ENCODE measurements around the gene WWC2.

The WWC2 gene

DNA sequence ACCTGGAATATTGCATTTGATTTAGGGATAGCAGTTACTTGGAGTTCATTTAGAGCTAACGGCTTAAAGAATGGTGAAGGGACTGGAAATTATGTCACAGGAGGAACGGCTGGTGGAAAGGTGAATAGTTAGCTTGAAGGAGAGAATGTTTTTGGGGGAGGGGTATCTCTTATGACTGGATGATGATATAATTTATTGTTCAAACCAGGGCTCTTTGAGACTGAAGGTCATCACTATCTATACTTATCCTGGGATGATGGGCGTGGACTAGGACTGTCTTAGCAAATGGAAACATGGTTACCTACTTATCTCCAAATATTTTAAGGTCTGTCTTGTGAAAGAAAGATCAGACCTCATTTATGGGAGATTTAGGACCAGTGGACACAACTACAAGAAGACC, 30.1 kb downstream of the WWC2 start:
- no peak overlapping the region for H3K4me3 ChIP-seq (ENCODE audit: low read depth, low read length)
- DNase-seq (ENCODE audit: low read depth) = no peak
- no peak for TF ChIP-seq MYC (IDR thresholded peaks at IDR 0.05; ENCODE audit: low read depth, low read length)
- no peak for TF ChIP-seq POLR2A (IDR thresholded peaks at IDR 0.05; ENCODE audit: extremely low read depth, insufficient read length)
- TF ChIP-seq, protein P1, sequence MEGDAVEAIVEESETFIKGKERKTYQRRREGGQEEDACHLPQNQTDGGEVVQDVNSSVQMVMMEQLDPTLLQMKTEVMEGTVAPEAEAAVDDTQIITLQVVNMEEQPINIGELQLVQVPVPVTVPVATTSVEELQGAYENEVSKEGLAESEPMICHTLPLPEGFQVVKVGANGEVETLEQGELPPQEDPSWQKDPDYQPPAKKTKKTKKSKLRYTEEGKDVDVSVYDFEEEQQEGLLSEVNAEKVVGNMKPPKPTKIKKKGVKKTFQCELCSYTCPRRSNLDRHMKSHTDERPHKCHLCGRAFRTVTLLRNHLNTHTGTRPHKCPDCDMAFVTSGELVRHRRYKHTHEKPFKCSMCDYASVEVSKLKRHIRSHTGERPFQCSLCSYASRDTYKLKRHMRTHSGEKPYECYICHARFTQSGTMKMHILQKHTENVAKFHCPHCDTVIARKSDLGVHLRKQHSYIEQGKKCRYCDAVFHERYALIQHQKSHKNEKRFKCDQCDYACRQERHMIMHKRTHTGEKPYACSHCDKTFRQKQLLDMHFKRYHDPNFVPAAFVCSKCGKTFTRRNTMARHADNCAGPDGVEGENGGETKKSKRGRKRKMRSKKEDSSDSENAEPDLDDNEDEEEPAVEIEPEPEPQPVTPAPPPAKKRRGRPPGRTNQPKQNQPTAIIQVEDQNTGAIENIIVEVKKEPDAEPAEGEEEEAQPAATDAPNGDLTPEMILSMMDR (IDR thresholded peaks at IDR 0.05; ENCODE audit: low read depth, low read length) = no peak
- TF ChIP-seq, protein P2, sequence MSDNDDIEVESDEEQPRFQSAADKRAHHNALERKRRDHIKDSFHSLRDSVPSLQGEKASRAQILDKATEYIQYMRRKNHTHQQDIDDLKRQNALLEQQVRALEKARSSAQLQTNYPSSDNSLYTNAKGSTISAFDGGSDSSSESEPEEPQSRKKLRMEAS (IDR thresholded peaks at IDR 0.05; ENCODE audit: low read depth, low read length) = no peak

DNA sequence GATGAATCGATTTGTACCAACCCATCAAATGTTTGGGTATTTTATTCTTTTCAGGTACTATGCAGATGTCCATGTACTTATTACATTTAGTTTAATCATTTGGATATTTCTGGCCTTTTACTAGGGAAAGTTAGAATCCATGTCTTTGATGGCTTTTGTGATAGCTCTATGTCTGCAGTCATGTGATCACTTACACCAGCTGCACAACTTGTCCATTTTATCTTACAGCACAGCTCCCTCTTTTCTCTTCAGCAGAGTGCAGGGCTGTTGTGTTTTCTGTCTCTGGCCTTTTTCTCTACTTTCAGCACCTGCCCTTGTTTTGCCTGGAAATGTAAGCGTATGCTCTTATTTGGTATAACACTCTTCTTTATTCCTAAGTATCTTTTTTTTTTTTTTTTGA, 30.6 kb downstream of the WWC2 start:
- no peak overlapping the region for H3K4me3 ChIP-seq (ENCODE audit: low read depth, low read length)
- DNase-seq (ENCODE audit: low read depth) = no peak
- TF ChIP-seq POLR2A (IDR thresholded peaks at IDR 0.05; ENCODE audit: extremely low read depth, insufficient read length) = no peak
- TF ChIP-seq, protein P2 (IDR thresholded peaks at IDR 0.05; ENCODE audit: low read depth, low read length) = no peak
- TF ChIP-seq MYC (IDR thresholded peaks at IDR 0.05; ENCODE audit: low read depth, low read length) = no peak
- TF ChIP-seq, protein P1 (IDR thresholded peaks at IDR 0.05; ENCODE audit: low read depth, low read length) = no peak

DNA sequence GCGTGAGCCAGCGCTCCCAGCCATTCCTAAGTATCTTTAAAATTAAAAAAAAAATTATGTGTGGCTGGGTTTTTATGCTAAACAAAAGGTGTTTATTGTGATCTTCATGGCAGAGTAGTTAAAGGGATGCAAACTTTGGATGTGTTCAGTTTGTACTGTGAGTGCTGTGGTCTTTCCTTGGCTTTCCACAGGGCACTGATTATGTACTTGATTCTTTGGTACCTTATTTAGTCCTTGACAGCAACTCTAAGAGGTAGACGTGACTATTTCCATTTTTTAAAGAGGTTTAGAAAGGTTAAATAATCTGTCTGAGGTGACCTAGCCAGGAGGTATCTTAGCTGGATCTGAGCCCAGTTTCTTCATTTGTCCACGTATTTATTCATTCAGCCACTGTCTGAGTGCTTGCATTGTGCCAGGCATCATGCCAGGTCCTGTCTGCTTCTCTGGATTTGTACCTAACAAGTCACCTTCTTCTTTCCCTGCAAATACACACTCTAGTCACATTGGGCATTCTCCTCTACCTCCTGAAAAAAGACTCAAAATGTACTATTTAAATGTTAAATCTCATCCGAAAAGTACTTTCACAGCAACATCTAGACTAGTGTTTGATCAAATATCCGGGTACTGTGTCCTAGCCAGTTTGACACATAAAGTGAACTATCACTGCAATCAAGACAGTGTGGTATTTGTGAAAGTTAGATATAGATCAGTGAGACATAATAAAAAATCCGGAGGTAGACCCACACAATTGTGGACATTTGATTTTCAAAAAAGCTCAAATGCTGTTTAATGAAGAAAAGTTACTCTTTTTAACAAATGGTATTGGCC, 31.5 kb downstream of the WWC2 start:
- H3K4me3 ChIP-seq (ENCODE audit: low read depth, low read length) = no peak overlapping the region
- TF ChIP-seq, protein P1 (IDR thresholded peaks at IDR 0.05; ENCODE audit: low read depth, low read length) = no peak
- no peak for TF ChIP-seq POLR2A (IDR thresholded peaks at IDR 0.05; ENCODE audit: extremely low read depth, insufficient read length)
- TF ChIP-seq, protein P2 (IDR thresholded peaks at IDR 0.05; ENCODE audit: low read depth, low read length) = no peak
- TF ChIP-seq MYC (IDR thresholded peaks at IDR 0.05; ENCODE audit: low read depth, low read length) = no peak
- DNase-seq (ENCODE audit: low read depth) = no peak

DNA sequence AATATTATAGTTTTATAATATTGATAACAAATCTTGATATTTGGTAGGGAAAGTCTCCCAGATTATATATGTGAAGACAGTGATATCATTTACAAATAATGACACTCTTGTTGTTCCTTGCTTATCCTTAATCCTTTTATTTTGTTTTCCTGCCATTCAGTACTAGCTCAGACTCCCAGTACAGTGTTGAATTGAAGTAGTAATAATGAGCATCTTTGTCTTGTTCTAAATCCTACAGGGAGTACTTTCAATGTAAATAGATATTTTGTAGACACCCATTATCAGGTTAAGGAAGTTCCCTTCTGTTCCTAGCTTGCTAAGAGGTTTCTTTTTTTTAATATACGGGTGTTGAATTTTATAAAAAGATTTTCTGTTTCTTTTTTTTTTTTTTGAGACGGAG, 33.0 kb downstream of the WWC2 start:
- TF ChIP-seq MYC (IDR thresholded peaks at IDR 0.05; ENCODE audit: low read depth, low read length) (no peak), POLR2A (IDR thresholded peaks at IDR 0.05; ENCODE audit: extremely low read depth, insufficient read length) (no peak)
- TF ChIP-seq, protein P1 (IDR thresholded peaks at IDR 0.05; ENCODE audit: low read depth, low read length) = no peak
- TF ChIP-seq, protein P2 (IDR thresholded peaks at IDR 0.05; ENCODE audit: low read depth, low read length) = no peak
- no peak for DNase-seq (ENCODE audit: low read depth)
- H3K4me3 ChIP-seq (ENCODE audit: low read depth, low read length) = no peak overlapping the region

DNA sequence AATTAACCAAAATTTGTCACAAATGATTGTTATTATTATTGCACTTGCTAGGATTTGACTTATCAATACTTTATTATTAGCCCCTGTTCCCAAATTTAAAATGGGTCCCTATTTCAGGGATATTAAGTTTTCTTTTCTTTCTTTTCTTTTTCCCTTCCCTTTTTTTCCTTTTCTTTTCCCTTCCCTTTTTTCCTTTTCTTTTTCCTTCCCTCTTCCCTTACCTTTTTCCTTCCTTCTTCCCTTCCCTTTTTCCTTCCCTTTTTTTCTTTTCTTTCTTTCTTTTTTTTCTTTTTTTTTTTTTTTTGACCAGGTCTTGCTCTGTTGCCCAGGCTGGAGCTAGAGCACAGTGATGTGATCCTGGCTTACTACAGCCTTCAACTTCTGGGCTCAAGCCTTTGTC, 33.8 kb downstream of the WWC2 start:
- TF ChIP-seq POLR2A (IDR thresholded peaks at IDR 0.05; ENCODE audit: extremely low read depth, insufficient read length) (no peak), MYC (IDR thresholded peaks at IDR 0.05; ENCODE audit: low read depth, low read length) (no peak)
- TF ChIP-seq, protein P1 (IDR thresholded peaks at IDR 0.05; ENCODE audit: low read depth, low read length) = no peak
- TF ChIP-seq, protein P2 (IDR thresholded peaks at IDR 0.05; ENCODE audit: low read depth, low read length) = no peak
- no peak for DNase-seq (ENCODE audit: low read depth)
- no peak overlapping the region for H3K4me3 ChIP-seq (ENCODE audit: low read depth, low read length)

All from NB4 (cell line).